SKM-1 (cell line): ENCODE measurements around the gene MPP3.

Source experiments
- DNase-seq: peaks from one replicate; lab custom pipeline; 2025; ENCODE audit not compliant: unreplicated experiment; lab: John Stamatoyannopoulos, UW

The MPP3 gene

GRCh38 chr17:43860927-43861622, 28.1 kb upstream of the MPP3 start:
- peak; percentile 46 for DNase-seq

- no peak for DNase-seq
Observed at GRCh38 chr17:43860077-43860725, 27.3 kb upstream of the MPP3 start.

- no peak for DNase-seq
Observed at GRCh38 chr17:43857957-43858600, 25.1 kb upstream of the MPP3 start.

GRCh38 chr17:43857141-43857540, 24.2 kb upstream of the MPP3 start:
- no peak for DNase-seq

GRCh38 chr17:43856141-43856540, 23.2 kb upstream of the MPP3 start:
- no peak for DNase-seq

- DNase-seq, result no peak
Observed at GRCh38 chr17:43855061-43855460, 22.1 kb upstream of the MPP3 start.

- DNase-seq, result no peak
Observed at GRCh38 chr17:43854498-43854897, 21.6 kb upstream of the MPP3 start.

- no peak for DNase-seq
Observed at GRCh38 chr17:43853546-43853945, 20.6 kb upstream of the MPP3 start.

GRCh38 chr17:43852571-43852970, 19.6 kb upstream of the MPP3 start:
- DNase-seq, result no peak

- no peak for DNase-seq
Observed at GRCh38 chr17:43849116-43849515, 16.2 kb upstream of the MPP3 start.

GRCh38 chr17:43848601-43849000, 15.7 kb upstream of the MPP3 start:
- DNase-seq, result no peak

- no peak for DNase-seq
Observed at GRCh38 chr17:43846963-43847371, 14.0 kb upstream of the MPP3 start, which contains the start of gene CD300LG. Gene CD300LG, plus strand, starts transcription at chr17:43847176. Its CDS starts 41 bp downstream, at chr17:43847217.

GRCh38 chr17:43846221-43846712, 13.3 kb upstream of the MPP3 start:
- peak; percentile 38 for DNase-seq

- no peak for DNase-seq
Observed at GRCh38 chr17:43845766-43846165, 12.8 kb upstream of the MPP3 start.

GRCh38 chr17:43844241-43844640, 11.3 kb upstream of the MPP3 start:
- DNase-seq, result no peak

GRCh38 chr17:43842975-43843325, 10.0 kb upstream of the MPP3 start:
- DNase-seq, result no peak

GRCh38 chr17:43842091-43842974, 9.4 kb upstream of the MPP3 start:
- DNase-seq, result peak; percentile 18

- DNase-seq, result no peak
Observed at GRCh38 chr17:43841282-43841681, 8.3 kb upstream of the MPP3 start.

GRCh38 chr17:43840814-43841213, 7.9 kb upstream of the MPP3 start:
- no peak for DNase-seq

GRCh38 chr17:43839670-43840108, 6.7 kb upstream of the MPP3 start:
- DNase-seq, result no peak

- DNase-seq, result no peak
Observed at GRCh38 chr17:43834106-43834505, 1.2 kb upstream of the MPP3 start.
